ENCODE data around the gene ZRANB3.

GRCh38 chr2:135144343-135144742, 386.7 kb downstream of the ZRANB3 start:
- TF ChIP-seq CTCF (IDR thresholded peaks at IDR 0.05; ENCODE audit: low read depth, low read length, missing input control): no peak
- TF ChIP-seq, protein P1, sequence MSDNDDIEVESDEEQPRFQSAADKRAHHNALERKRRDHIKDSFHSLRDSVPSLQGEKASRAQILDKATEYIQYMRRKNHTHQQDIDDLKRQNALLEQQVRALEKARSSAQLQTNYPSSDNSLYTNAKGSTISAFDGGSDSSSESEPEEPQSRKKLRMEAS (IDR thresholded peaks at IDR 0.05): no peak
- TF ChIP-seq HNF4A (conservative IDR thresholded peaks at IDR 0.05): peak in 1 of 2 donors; percentile 30
- no peak for TF ChIP-seq TAF1 (conservative IDR thresholded peaks at IDR 0.05)
- no peak for TF ChIP-seq YY1 (IDR thresholded peaks at IDR 0.05)
- TF ChIP-seq REST (IDR thresholded peaks at IDR 0.05): no peak
- no peak for TF ChIP-seq RAD21 (IDR thresholded peaks at IDR 0.05)
- no peak for TF ChIP-seq ATF3 (IDR thresholded peaks at IDR 0.05)
- no peak for TF ChIP-seq GABPA (IDR thresholded peaks at IDR 0.05 in 1 of 2, conservative IDR thresholded peaks at IDR 0.05 in 1 of 2)
- no peak for TF ChIP-seq HNF4G (IDR thresholded peaks at IDR 0.05)
- no peak for TF ChIP-seq SP1 (IDR thresholded peaks at IDR 0.05)
- no peak for TF ChIP-seq JUND (IDR thresholded peaks at IDR 0.05)
- no peak for TF ChIP-seq EGR1 (IDR thresholded peaks at IDR 0.05; ENCODE audit: low read depth in 2 of 2)
- no peak for TF ChIP-seq ZBTB33 (IDR thresholded peaks at IDR 0.05)

Measured in liver (tissue), 3 donors.